Keratinocyte (primary cell): Measurements from ENCODE around the gene NPIPB6. TPM values are rescaled to one million over a fixed set of nuclear protein-coding genes. Genes with fewer than 3 reads are reported as not detected.

Experiments used
- DNase-seq: peaks from one replicate; pipeline ENCODE4 v3.0.0-alpha.2; 2011; ENCODE audit warnings: low read depth, missing footprints, low spot score
- FAIRE-seq: peaks from 2 replicates; lab custom pipeline; 2011; peaks lifted over from hg19 to GRCh38; lab: Jason Lieb, UNC
- H2AFZ ChIP-seq: 2 replicates; pipeline ENCODE4 v1.6.0; 2012; ENCODE audit warnings: low read length, control low read depth, inconsistent platforms; ENCODE audit not compliant: control insufficient read depth
- H3K27ac ChIP-seq: 2 replicates; pipeline ENCODE4 v1.5.1; 2011; ENCODE audit warnings: low read length; ENCODE audit not compliant: control insufficient read depth, insufficient read depth
- H3K27me3 ChIP-seq: 3 replicates; pipeline ENCODE4 v1.6.0; 2011; ENCODE audit warnings: low read length; ENCODE audit not compliant: control insufficient read depth, insufficient read depth; ENCODE audit errors: extremely low read depth
- H3K36me3 ChIP-seq, 2 experiments: 2 replicates in 1 of 2; 3 replicates in 1 of 2; pipeline ENCODE4 v1.5.1; 2011; ENCODE audit warnings: low read length in 2 of 2, mild to moderate bottlenecking in 1 of 2; ENCODE audit not compliant: control insufficient read depth in 2 of 2, insufficient read depth in 2 of 2; ENCODE audit errors: extremely low read depth in 1 of 2
- H3K4me1 ChIP-seq: 3 replicates; pipeline ENCODE4 v1.5.1; 2011; ENCODE audit warnings: low read length; ENCODE audit not compliant: control insufficient read depth, insufficient read depth; ENCODE audit errors: extremely low read depth
- H3K4me2 ChIP-seq: 3 replicates; pipeline ENCODE4 v1.6.0; 2011; ENCODE audit warnings: low read depth, low read length; ENCODE audit not compliant: control insufficient read depth, insufficient read depth; ENCODE audit errors: extremely low read depth
- H3K4me3 ChIP-seq, 3 experiments: fragments of 200-600 bp in 1 of 3; sonication (generic) in 1 of 3; 2 replicates in 2 of 3; 3 replicates in 1 of 3; pipeline ENCODE4 v1.5.1; 2011 to 2016; ENCODE audit warnings: low read length in 3 of 3, mild to moderate bottlenecking in 3 of 3, control low read depth in 2 of 3, inconsistent platforms in 1 of 3, low read depth in 1 of 3, mixed read lengths in 1 of 3, mixed run types in 1 of 3, moderate library complexity in 1 of 3; ENCODE audit not compliant: control insufficient read depth in 2 of 3, insufficient read depth in 2 of 3; ENCODE audit errors: extremely low read depth in 1 of 3
- H3K79me2 ChIP-seq: 2 replicates; pipeline ENCODE4 v1.6.0; 2012; ENCODE audit warnings: low read length; ENCODE audit not compliant: control insufficient read depth, insufficient read depth
- H3K9ac ChIP-seq: 3 replicates; pipeline ENCODE4 v1.6.0; 2011; ENCODE audit warnings: low read length; ENCODE audit not compliant: control insufficient read depth, insufficient read depth; ENCODE audit errors: extremely low read depth
- H3K9me1 ChIP-seq: 3 replicates; pipeline ENCODE4 v1.6.0; 2011; ENCODE audit warnings: low read length; ENCODE audit not compliant: control insufficient read depth, insufficient read depth; ENCODE audit errors: extremely low read depth
- H3K9me3 ChIP-seq: 2 replicates; pipeline ENCODE4 v1.5.1; 2012; ENCODE audit warnings: low read depth, low read length; ENCODE audit not compliant: control insufficient read depth
- H4K20me1 ChIP-seq: 3 replicates; pipeline ENCODE4 v1.6.0; 2011; ENCODE audit warnings: low read length; ENCODE audit not compliant: control insufficient read depth, insufficient read depth; ENCODE audit errors: extremely low read depth
- EZH2 ChIP-seq: IDR thresholded peaks from one replicate; pipeline ENCODE4 v1.6.1; 2012; ENCODE audit warnings: inconsistent platforms, mild to moderate bottlenecking, low read length, moderate library complexity
- dilution Hi-C: fragments of 300-500 bp; cut with MboI; formaldehyde crosslinking; loops from one replicate; pipeline ENCODE4 v1.7.0; 2020; ENCODE audit warnings: low sequenced_read_pairs; ENCODE audit not compliant: extremely low pct_ligation_motif_present
- polyA plus RNA-seq, 5 experiments: library from polyadenylated mRNA; depleted of rRNA in 3 of 5; stranded (reverse) in 3 of 5; stranded (forward) in 1 of 5; unstranded in 1 of 5; fragments of >200 nt; gene quantifications; 1 replicate in 1 of 5; 2 replicates in 3 of 5; 3 replicates in 1 of 5; pipeline versions ENCODE4 v1.2.1 to v1.2.3, GENCODE V29; 2011 to 2012; ENCODE audit warnings: missing spikeins in 2 of 5, low read depth in 1 of 5, low replicate concordance in 1 of 5
- TF ChIP-seq, protein P1 (sequence below), 3 experiments: IDR thresholded peaks in 1 of 3; conservative IDR thresholded peaks in 1 of 3; optimal IDR thresholded peaks in 1 of 3; 2 replicates in 2 of 3; 3 replicates in 1 of 3; pipeline versions ENCODE3 to v1.5.1; 2011; ENCODE audit warnings: low read length in 3 of 3, mild to moderate bottlenecking in 3 of 3, moderate library complexity in 2 of 3, control low read depth in 1 of 3, inconsistent platforms in 1 of 3; ENCODE audit not compliant: insufficient read depth in 2 of 3; ENCODE audit errors: extremely low read depth in 1 of 3

The NPIPB6 gene
- polyA plus RNA-seq, 1 donor (not counting 4 experiments of a cell fraction or from before 2014, with no cell fraction given) = 0.38 TPM

DNA sequence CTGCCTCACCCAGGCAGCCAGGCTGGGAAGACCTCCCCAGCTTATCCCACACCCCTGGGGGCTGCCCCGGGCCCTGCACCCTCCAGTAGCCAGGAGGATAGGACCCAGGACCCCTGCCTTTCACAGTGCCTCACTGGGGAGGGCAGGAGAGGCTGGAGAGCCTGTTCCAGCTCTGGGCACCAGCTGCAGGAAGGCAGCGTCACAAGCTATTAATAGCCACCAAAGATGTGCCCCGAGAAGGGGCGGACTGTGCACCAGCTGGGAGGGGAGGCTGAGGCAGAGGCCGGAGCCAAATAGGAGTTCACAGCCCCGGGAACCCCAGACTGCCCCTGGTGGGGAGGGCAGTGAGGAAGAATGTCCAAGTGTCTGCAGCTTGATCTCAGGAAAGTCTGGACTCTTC lies 62.2 kb downstream of the NPIPB6 start:
- H2AFZ ChIP-seq = no peak overlapping the region
- peaks cover 8% of the 10 kb centered on the region for H3K27me3 ChIP-seq
- TF ChIP-seq, protein P1, sequence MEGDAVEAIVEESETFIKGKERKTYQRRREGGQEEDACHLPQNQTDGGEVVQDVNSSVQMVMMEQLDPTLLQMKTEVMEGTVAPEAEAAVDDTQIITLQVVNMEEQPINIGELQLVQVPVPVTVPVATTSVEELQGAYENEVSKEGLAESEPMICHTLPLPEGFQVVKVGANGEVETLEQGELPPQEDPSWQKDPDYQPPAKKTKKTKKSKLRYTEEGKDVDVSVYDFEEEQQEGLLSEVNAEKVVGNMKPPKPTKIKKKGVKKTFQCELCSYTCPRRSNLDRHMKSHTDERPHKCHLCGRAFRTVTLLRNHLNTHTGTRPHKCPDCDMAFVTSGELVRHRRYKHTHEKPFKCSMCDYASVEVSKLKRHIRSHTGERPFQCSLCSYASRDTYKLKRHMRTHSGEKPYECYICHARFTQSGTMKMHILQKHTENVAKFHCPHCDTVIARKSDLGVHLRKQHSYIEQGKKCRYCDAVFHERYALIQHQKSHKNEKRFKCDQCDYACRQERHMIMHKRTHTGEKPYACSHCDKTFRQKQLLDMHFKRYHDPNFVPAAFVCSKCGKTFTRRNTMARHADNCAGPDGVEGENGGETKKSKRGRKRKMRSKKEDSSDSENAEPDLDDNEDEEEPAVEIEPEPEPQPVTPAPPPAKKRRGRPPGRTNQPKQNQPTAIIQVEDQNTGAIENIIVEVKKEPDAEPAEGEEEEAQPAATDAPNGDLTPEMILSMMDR (optimal IDR thresholded peaks at IDR 0.05 in 1 of 3, IDR thresholded peaks at IDR 0.05 in 1 of 3, conservative IDR thresholded peaks at IDR 0.05 in 1 of 3; ENCODE audit: extremely low read depth in 1 of 3, insufficient read depth in 2 of 3, low read length in 3 of 3) = no peak
- TF ChIP-seq EZH2 = no peak
- no peaks in the 10 kb centered on the region for H3K9me3 ChIP-seq
- DNase-seq (no peak), FAIRE-seq (no peak)
- no peak overlapping the region for H3K27ac ChIP-seq
- no peaks in the 10 kb centered on the region for H3K79me2 ChIP-seq
- no peaks in the 10 kb centered on the region for H3K9me1 ChIP-seq
- H3K4me2 ChIP-seq = no peak overlapping the region
- H4K20me1 ChIP-seq = no peaks in the 10 kb centered on the region
- H3K4me1 ChIP-seq = no peaks in the 10 kb centered on the region
- no peaks in the 10 kb centered on the region for H3K36me3 ChIP-seq
- no peak overlapping the region for H3K4me3 ChIP-seq
- dilution Hi-C loops = no loop called here
- H3K9ac ChIP-seq = no peak overlapping the region

DNA sequence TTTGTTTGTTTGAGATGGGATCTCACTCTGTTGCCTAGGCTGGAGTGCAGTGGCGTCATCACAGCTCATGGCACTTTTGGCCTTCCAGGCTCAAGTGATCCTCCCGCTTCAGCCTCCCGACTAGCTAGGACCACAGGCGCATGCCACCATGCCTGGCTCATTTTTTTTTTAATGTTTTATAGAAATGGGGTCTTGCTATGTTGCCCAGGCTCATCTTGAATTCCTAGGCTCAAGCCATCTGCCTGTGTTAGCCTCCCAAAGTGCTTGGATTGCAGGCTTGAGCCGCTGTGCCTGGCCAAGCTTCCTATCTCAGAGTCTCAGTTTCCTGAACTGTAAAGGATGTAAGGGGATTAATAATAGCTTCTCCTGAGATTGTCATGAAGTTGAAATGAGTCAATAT lies 63.0 kb downstream of the NPIPB6 start:
- Histone ChIP-seq H3K9ac (no peak overlapping the region), H3K4me1 (no peaks in the 10 kb centered on the region), H4K20me1 (no peaks in the 10 kb centered on the region), H3K4me3 (no peak overlapping the region), H3K9me3 (no peaks in the 10 kb centered on the region), H3K27me3 (peaks cover 8% of the 10 kb centered on the region), H3K4me2 (no peak overlapping the region), H3K27ac (no peak overlapping the region), H3K9me1 (no peaks in the 10 kb centered on the region), H3K79me2 (no peaks in the 10 kb centered on the region), H2AFZ (no peak overlapping the region), H3K36me3 (no peaks in the 10 kb centered on the region)
- FAIRE-seq (no peak), DNase-seq (no peak)
- dilution Hi-C loops = no loop called here
- TF ChIP-seq, protein P1 (optimal IDR thresholded peaks at IDR 0.05 in 1 of 3, IDR thresholded peaks at IDR 0.05 in 1 of 3, conservative IDR thresholded peaks at IDR 0.05 in 1 of 3; ENCODE audit: extremely low read depth in 1 of 3, insufficient read depth in 2 of 3, low read length in 3 of 3) = no peak
- no peak for TF ChIP-seq EZH2
